ENCODE measurements around the gene GGA1. TPM values are rescaled to one million over a fixed set of nuclear protein-coding genes. Genes with fewer than 3 reads are reported as not detected.

GGA1 gene
- total RNA-seq, 2 experiments from 2014 or later, result 55.4 to 66.6 TPM

DNA sequence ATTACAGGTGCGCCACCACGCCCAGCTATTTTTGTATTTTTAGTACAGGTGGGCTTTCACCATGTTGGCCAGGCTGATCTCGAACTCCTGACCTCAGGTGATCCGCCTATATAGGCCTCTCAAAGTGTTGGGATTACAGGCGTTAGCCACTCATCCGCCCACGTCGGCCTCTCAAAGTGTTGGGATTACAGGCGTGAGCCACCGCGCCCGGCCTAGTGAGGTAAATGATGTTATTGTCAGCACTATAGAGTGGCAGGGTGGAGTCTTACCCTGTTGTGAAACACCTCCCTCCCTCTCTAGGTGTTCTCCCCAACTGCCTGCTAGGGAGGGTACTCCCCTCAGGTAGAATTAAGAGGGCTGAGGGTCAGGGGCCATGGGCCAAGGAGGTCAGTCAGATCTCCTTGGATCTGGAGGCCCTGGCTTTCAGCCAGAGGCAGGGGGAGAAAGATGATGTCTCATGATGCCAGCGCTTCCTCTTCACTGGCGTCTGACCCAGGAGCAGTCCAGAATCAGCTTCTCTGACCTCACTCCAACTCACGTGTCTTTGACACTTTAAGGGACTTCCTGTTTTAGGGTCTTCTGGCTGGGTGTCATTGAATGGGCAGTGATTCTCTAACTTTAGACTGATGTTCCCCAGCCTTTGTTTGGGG is 2.0 kb downstream of the GGA1 start:
- ATAC-seq (no peak), DNase-seq (no peak)
- H3K36me3 Mint-ChIP-seq (ENCODE audit: low read depth), result peaks cover 8% of the 10 kb centered on the region
- peaks cover 37% of the 10 kb centered on the region for H3K4me1 Mint-ChIP-seq
- intact Hi-C loops (cut with DNase I, micrococcal nuclease), result no loop called here
- H3K4me3 Mint-ChIP-seq, result peak overlapping the region; percentile 89
- H3K27ac Mint-ChIP-seq, result peak overlapping the region; percentile 87
- CTCF ChIA-PET, result interaction anchor here (0.9 to 1.8 kb wide), 10 partner anchors 9 to 342 kb away, joined by 3 to 5 read pairs (median 4); no protein-coding TSS in a partner anchor
- H3K27me3 Mint-ChIP-seq, result no peaks in the 10 kb centered on the region
- no peaks in the 10 kb centered on the region for H3K9me3 Mint-ChIP-seq (ENCODE audit: low read depth)
- POLR2A ChIA-PET, result no interaction called here

DNA sequence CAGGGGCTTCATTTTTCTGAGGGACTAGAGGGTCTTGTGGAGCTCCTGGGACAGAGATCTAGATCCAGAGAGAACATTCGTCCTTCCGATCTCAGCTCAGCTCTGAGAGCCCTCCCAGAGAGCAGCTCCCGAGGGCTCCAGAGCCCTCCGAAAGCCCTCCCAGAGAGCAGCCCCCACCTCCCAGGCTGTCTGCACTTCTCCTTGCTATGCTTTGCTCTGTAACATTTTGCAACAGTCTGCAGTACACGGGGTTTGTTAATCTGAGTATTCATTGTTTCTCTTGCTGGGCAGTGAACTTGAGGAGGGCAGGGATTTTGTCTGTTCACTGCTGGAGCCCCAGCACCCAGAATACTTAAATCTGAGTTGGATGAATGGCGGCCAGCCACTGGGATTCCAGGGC is 2.6 kb downstream of the GGA1 start:
- ChIA-PET CTCF (interaction anchor here (0.7 to 1.8 kb wide), 5 partner anchors 8 to 70 kb away, joined by 3 to 5 read pairs (median 4); no protein-coding TSS in a partner anchor), POLR2A (no interaction called here)
- intact Hi-C loops (cut with DNase I, micrococcal nuclease), result no loop called here
- Mint-ChIP-seq H3K36me3 (ENCODE audit: low read depth) (peaks cover 8% of the 10 kb centered on the region), H3K9me3 (ENCODE audit: low read depth) (no peaks in the 10 kb centered on the region), H3K27ac (peak overlapping the region; percentile 37), H3K4me1 (peaks cover 34% of the 10 kb centered on the region), H3K4me3 (no peak overlapping the region), H3K27me3 (no peaks in the 10 kb centered on the region)
- DNase-seq (no peak), ATAC-seq (no peak)

DNA sequence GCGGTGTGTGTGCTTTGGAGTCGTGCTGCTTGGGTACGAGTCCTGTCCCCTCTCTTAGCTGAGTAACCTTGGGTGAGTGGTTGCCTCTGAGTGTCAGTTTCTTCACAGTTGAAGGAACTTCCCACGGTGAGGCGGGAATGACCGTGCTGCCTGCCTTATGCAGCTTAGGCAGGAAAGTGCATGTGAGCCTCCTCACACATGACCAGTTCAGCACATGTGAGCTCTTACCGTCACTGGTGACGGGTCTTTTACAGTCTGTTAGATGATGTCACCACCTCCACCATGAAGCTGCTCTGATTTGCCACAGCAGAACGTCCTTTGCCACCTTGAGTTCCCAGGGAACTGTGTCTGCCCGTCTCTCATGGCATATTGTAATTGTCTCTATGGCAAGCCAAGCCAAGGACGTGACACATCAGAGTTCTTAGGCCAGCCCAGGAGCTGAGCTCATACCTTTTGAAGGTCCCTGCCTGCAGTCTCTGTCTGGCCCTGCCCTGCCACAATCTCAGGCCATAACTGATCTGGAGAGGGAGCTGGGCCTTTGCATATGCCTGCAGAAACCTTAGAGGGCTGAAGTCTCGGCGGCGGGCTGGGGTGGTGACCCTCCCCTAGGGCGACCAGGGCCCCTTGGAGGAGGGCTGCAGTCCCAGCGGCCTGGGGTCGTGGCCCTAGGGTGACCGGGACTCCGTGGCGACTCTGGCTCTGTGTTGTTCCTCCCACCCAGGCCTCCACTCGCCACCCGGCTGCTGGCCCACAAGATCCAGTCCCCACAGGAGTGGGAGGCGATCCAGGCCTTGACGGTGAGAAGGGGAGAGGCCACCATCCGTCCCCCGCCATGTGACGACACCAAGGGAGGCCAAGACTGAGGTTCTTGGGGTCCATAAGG is 7.8 kb downstream of the GGA1 start:
- peaks cover under 1% of the 10 kb centered on the region for H3K4me1 Mint-ChIP-seq
- H3K9me3 Mint-ChIP-seq (ENCODE audit: low read depth), result no peaks in the 10 kb centered on the region
- H3K27ac Mint-ChIP-seq, result no peak overlapping the region
- POLR2A ChIA-PET, result no interaction called here
- DNase-seq (no peak), ATAC-seq (peak; percentile 19)
- no peak overlapping the region for H3K4me3 Mint-ChIP-seq
- H3K36me3 Mint-ChIP-seq (ENCODE audit: low read depth), result peaks cover 23% of the 10 kb centered on the region
- CTCF ChIA-PET, result interaction anchor here (0.6 to 1.2 kb wide), 2 partner anchors 9 to 10 kb away, joined by 3 read pairs; no protein-coding TSS in a partner anchor
- no peaks in the 10 kb centered on the region for H3K27me3 Mint-ChIP-seq
- intact Hi-C loops (cut with DNase I, micrococcal nuclease), result no loop called here

DNA sequence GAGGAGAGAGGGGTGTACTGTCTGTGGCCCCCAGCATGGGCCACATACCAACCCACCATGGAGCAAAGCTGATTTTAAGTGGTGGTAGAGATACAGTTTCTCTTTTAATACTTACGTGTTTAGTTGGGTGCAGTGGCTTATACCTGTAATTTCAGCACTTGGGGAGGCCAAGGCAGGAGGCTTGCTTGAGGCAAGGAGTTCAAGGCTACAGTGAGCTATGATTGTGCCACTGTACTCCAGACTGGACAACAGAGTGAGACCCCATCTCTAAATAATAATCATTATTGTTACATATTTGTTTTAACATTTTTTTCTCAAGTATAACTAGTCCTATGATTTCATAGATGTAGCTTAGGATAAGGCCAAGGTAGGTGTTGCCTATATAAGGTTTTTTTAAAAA is 8.8 kb downstream of the GGA1 start:
- CTCF ChIA-PET, result interaction anchor here (1.1 to 1.2 kb wide), 2 partner anchors 11 to 16 kb away, joined by 3 to 5 read pairs; no protein-coding TSS in a partner anchor
- H3K9me3 Mint-ChIP-seq (ENCODE audit: low read depth), result no peaks in the 10 kb centered on the region
- H3K4me1 Mint-ChIP-seq, result no peaks in the 10 kb centered on the region
- H3K27me3 Mint-ChIP-seq, result no peaks in the 10 kb centered on the region
- H3K4me3 Mint-ChIP-seq, result no peak overlapping the region
- POLR2A ChIA-PET, result interaction anchor here (0.8 kb wide), 1 partner anchor 44 kb away, joined by 3 read pairs; no protein-coding TSS in a partner anchor
- DNase-seq (no peak), ATAC-seq (no peak)
- H3K27ac Mint-ChIP-seq, result no peak overlapping the region
- intact Hi-C loops (cut with DNase I, micrococcal nuclease), result no loop called here
- peaks cover 25% of the 10 kb centered on the region for H3K36me3 Mint-ChIP-seq (ENCODE audit: low read depth)

DNA sequence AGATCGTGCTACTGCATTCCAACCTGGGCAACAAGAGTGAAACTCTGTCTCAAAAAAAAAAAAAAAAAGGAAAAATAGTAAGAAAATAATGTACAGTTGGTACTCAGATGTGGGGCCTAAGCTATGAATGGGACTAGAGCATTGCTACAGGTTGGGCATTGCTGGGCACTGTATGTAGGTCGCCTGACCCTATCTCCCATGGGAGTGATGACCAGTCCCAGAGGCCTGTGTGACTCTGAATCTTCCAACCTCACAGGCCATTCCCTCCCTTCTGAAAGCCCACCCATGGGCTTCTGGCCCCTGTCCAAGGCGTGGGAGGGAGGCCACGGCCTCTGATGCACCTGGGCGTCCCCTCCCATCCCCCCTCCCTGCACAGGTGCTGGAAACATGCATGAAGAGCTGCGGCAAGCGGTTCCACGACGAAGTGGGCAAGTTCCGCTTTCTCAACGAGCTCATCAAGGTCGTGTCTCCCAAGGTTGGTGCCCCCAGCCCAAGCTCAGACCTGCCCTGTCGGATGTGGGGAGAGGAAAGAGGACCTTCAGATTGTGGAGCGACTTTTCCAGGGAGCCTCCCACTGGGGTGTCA is 9.5 kb downstream of the GGA1 start:
- Mint-ChIP-seq H3K9me3 (ENCODE audit: low read depth) (no peaks in the 10 kb centered on the region), H3K27ac (no peak overlapping the region), H3K4me3 (no peak overlapping the region), H3K4me1 (no peaks in the 10 kb centered on the region), H3K36me3 (ENCODE audit: low read depth) (peaks cover 26% of the 10 kb centered on the region), H3K27me3 (no peaks in the 10 kb centered on the region)
- DNase-seq (no peak), ATAC-seq (no peak)
- intact Hi-C loops (cut with DNase I, micrococcal nuclease), result no loop called here
- ChIA-PET CTCF (interaction anchor here (1.0 to 1.2 kb wide), 3 partner anchors 11 to 43 kb away, joined by 3 to 5 read pairs (median 5); no protein-coding TSS in a partner anchor), POLR2A (no interaction called here)

DNA sequence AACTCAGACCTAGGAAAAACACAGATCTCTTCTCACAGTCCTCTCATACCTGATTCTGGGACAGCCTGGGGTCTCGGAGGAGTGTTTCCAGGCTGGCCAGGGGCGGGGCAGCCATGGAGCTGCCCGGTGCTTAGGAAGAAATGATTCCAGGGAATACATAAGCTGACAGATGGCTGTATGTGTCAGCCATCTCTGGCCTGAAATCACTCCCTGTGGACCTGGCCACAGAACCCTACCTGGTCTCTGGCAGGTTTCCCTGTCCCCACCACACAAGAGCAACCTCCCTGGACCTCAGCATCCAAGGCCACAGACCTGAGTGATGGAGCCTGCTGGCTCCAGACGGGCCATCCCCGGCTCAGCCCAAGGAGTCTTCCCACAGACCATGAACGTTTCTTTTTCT is 10.0 kb downstream of the GGA1 start:
- Mint-ChIP-seq H3K9me3 (ENCODE audit: low read depth) (no peaks in the 10 kb centered on the region), H3K27ac (no peak overlapping the region), H3K27me3 (no peaks in the 10 kb centered on the region), H3K36me3 (ENCODE audit: low read depth) (peaks cover 27% of the 10 kb centered on the region), H3K4me1 (peaks cover 2% of the 10 kb centered on the region), H3K4me3 (no peak overlapping the region)
- ChIA-PET POLR2A (interaction anchor here (0.6 kb wide), 1 partner anchor 68 kb away, joined by 4 read pairs; the partner anchor contains the start of gene NOL12), CTCF (interaction anchor here (0.8 to 3.9 kb wide), 5 partner anchors 8 to 42 kb away, joined by 3 to 18 read pairs (median 5); partner anchors contain the start of gene GGA1)
- no peak for ATAC-seq
- no peak for DNase-seq
- intact Hi-C loops (cut with DNase I, micrococcal nuclease), result no loop called here

DNA sequence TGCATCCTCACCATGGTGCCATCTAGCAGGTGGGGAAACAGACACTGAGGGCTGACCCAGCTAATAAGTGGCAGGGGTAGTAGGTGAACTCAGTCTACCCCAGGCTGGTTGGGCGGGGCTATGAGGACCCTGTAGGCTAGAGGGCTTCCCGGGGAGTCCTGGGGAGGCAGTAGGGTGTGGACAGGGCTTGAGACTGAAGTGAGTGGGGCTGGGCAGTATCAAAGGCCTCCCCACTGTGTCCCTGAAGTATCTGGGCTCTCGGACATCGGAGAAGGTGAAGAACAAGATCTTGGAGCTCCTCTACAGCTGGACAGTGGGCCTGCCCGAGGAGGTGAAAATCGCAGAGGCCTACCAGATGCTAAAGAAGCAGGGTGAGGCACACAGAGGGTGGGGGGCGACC is 11.4 kb downstream of the GGA1 start:
- no peaks in the 10 kb centered on the region for H3K9me3 Mint-ChIP-seq (ENCODE audit: low read depth)
- peaks cover 11% of the 10 kb centered on the region for H3K4me1 Mint-ChIP-seq
- H3K27ac Mint-ChIP-seq, result no peak overlapping the region
- H3K36me3 Mint-ChIP-seq (ENCODE audit: low read depth), result peaks cover 28% of the 10 kb centered on the region
- POLR2A ChIA-PET, result no interaction called here
- H3K4me3 Mint-ChIP-seq, result no peak overlapping the region
- no peaks in the 10 kb centered on the region for H3K27me3 Mint-ChIP-seq
- DNase-seq (no peak), ATAC-seq (no peak)
- CTCF ChIA-PET, result interaction anchor here (0.6 to 3.9 kb wide), 7 partner anchors 9 to 185 kb away, joined by 3 to 18 read pairs (median 5); partner anchors contain the start of gene GGA1
- intact Hi-C loops (cut with DNase I, micrococcal nuclease), result loop anchor here in 1 of 2 experiments (5.0 kb wide), 1 partner anchor 242 kb away; no protein-coding TSS in a partner anchor

DNA sequence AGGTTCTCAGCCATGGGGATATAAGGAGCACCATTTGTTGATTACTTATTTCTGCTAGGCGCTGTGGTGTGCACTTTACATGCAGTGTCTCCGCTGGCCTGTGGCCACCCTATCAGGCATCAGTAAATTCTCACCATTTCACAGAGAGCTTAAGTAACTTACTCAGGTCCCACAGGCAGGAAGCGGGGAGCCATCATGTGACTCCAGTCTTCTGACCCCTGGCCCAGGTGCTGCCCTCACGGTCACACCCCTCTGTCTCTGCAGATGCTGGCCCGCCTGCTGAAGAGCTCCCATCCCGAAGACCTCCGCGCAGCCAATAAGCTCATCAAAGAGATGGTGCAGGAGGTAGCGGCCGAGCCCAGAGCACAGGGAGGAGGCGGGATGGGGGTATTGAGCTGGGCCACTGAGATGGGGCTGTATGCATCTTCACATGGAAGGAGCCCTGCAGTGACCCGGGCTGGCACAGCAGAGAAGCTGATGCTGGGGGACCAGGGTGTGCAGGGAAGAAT is 12.8 kb downstream of the GGA1 start:
- intact Hi-C loops (cut with DNase I, micrococcal nuclease), result loop anchor here in 1 of 2 experiments (5.0 kb wide), 1 partner anchor 241 kb away; no protein-coding TSS in a partner anchor
- H3K27me3 Mint-ChIP-seq, result no peaks in the 10 kb centered on the region
- H3K4me1 Mint-ChIP-seq, result peaks cover 25% of the 10 kb centered on the region
- POLR2A ChIA-PET, result interaction anchor here (0.6 to 1.2 kb wide), 2 partner anchors 10 to 11 kb away, joined by 3 to 4 read pairs; no protein-coding TSS in a partner anchor
- H3K27ac Mint-ChIP-seq, result no peak overlapping the region
- H3K4me3 Mint-ChIP-seq, result no peak overlapping the region
- CTCF ChIA-PET, result interaction anchor here (1.6 to 4.1 kb wide), 4 partner anchors 11 to 60 kb away, joined by 6 to 18 read pairs (median 16); partner anchors contain the start of gene GGA1
- no peak for ATAC-seq
- H3K9me3 Mint-ChIP-seq (ENCODE audit: low read depth), result no peaks in the 10 kb centered on the region
- peaks cover 34% of the 10 kb centered on the region for H3K36me3 Mint-ChIP-seq (ENCODE audit: low read depth)
- no peak for DNase-seq

DNA sequence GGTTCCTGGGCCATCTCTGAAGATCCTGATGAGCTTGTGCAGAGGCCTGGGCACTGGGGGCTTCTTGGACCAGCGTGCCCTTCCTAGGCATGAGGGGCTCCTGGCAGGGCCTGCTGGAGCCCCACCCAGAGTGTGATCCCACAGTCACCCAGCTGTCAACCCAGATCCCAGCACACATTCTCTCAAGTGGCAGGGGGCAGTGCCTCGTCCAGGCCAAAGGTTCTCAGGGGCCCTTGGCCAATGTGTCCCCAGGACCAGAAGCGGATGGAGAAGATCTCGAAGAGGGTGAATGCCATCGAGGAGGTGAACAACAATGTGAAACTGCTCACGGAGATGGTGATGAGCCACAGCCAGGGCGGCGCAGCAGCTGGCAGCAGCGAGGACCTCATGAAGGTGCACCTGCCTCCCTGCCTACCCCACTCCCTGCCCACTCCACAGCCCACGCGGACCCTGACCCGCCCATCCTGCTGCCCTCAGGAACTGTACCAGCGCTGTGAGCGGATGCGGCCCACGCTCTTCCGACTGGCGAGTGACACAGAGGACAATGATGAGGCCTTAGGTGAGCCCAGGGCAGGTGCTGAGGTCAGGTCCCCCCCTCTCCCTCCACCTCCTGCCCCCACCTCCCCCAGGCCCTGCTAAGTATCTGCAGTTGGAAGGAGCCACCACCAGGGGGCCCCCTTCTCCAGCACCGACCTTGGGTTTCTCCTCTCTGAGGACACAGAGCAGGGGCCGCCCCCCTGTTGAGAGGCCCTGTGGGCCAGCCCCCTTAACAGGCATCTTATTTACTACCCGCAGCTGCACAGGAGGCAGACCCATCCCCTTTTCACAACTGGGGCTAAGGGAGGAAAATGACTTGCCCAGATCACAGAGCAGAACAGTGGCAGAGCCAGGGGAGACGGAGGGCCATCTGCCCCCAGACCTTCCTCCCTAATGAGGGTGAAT is 14.7 kb downstream of the GGA1 start:
- Mint-ChIP-seq H3K4me3 (no peak overlapping the region), H3K27ac (peak overlapping the region; percentile 89), H3K36me3 (ENCODE audit: low read depth) (peaks cover 30% of the 10 kb centered on the region)

DNA sequence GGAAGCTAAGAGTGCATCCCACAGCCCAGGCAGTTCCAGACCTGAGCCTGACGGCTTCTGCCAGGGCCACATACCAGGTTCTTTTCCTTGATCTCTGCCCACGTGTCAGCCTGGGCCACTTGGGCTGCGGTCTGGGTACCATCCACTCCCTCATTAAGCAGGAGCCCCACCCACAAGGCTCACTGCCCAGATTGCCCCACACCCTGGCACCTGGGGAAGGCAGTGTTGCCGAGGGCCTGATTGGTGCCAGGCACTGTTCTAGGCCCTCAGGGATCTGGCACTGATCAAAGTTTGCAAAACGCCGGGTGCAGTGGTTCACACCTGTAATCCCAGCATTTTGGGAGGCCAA is 15.4 kb downstream of the GGA1 start:
- ATAC-seq, result no peak
- H3K4me1 Mint-ChIP-seq, result peaks cover 46% of the 10 kb centered on the region
- POLR2A ChIA-PET, result interaction anchor here (0.6 kb wide), 1 partner anchor 72 kb away, joined by 9 read pairs; no protein-coding TSS in a partner anchor

More for the DNA sequence above, 14.7 kb downstream of the GGA1 start:
- H3K4me1 Mint-ChIP-seq, result peaks cover 43% of the 10 kb centered on the region
- H3K27me3 Mint-ChIP-seq, result no peaks in the 10 kb centered on the region
- DNase-seq (peak; percentile 88), ATAC-seq (peak; percentile 83)
- no peaks in the 10 kb centered on the region for H3K9me3 Mint-ChIP-seq (ENCODE audit: low read depth)
- CTCF ChIA-PET, result interaction anchor here (0.6 to 4.1 kb wide), 9 partner anchors 11 to 184 kb away, joined by 3 to 18 read pairs (median 3); partner anchors contain the start of gene GCAT
- POLR2A ChIA-PET, result interaction anchor here (0.6 kb wide), 1 partner anchor 73 kb away, joined by 9 read pairs; no protein-coding TSS in a partner anchor
- intact Hi-C loops (cut with DNase I, micrococcal nuclease), result loop anchor here (1.0 to 5.0 kb wide), 5 partner anchors 15 to 239 kb away; partner anchors contain the start of gene GGA1 (in 1 of the 2)

More for the DNA sequence above, 15.4 kb downstream of the GGA1 start:
- Mint-ChIP-seq H3K9me3 (ENCODE audit: low read depth) (no peaks in the 10 kb centered on the region), H3K27ac (peak overlapping the region; percentile 89), H3K36me3 (ENCODE audit: low read depth) (peaks cover 23% of the 10 kb centered on the region), H3K4me3 (no peak overlapping the region), H3K27me3 (no peaks in the 10 kb centered on the region)
- no peak for DNase-seq
- intact Hi-C loops (cut with DNase I, micrococcal nuclease), result loop anchor here in 1 of 2 experiments (5.0 kb wide), 1 partner anchor 238 kb away; no protein-coding TSS in a partner anchor
- CTCF ChIA-PET, result interaction anchor here (0.7 to 4.1 kb wide), 4 partner anchors 10 to 184 kb away, joined by 3 to 18 read pairs (median 6); partner anchors contain the start of gene GCAT

Measured in activated CD4-positive, alpha-beta T cell treated with anti-CD3 and anti-CD28 coated beads for 36 hours (primary cell).